Measurements from ENCODE around the gene NUDT13. TPM values are rescaled to one million over a fixed set of nuclear protein-coding genes. Genes with fewer than 3 reads are reported as not detected.
A peak's percentile ranks its signal among the peaks of the same experiment; 100 is the strongest.

Gene NUDT13
- total and polyA plus RNA-seq, 2 of the 8 experiments (the other 6 are each of a cell fraction or from before 2014, with no cell fraction given), result 1.5 to 1.9 TPM

DNA sequence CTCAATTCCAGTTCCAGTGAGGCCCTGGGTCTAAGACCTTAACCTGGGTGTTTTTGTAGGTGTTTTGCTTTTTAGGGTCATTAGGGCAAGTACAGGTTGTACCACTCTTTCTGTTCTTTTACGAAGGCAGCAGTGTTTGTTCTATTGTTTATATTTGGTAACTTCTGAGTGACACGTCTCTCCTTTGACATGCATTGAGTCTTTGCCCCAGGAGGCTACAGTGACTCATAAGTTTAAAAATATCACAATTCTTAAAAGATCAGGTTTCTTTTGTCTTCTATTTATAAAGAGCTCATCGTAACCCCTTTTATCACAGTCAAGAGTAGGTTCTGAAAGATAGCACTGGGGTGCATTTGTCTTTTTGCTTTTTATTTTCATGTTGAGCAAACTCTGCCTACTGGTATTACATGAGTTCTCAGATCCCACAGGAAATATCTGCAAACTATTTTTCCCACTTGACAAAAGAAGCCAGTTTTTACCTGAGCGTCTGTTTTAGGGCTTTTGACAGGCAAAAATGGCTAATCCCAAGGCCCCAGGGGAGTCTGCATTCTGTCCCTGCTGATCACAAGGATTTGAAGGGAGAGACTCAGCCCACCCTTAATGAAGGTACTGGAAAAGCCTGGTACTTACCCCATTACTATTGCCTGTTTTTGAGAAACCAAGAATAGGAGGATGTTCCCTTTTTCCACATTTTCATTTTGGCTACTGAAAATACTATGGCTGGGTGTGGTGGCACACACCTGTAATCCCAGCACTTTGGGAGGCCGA is 7.9 kb downstream of the NUDT13 start:
- 0 out of 7 replicates have a peak, but pooled peaks cover 0 to 3% (median under 1%) of the 10 kb centered on the region in 4 experiments for H3K4me1 ChIP-seq (replicated peaks in 1 of 4; ENCODE audit: control insufficient read depth in 3 of 4, insufficient read depth in 4 of 4, low read length in 3 of 4)
- no peaks in the 10 kb centered on the region for H3K23me2 ChIP-seq (ENCODE audit: low read depth, low read length)
- H3K9me3 ChIP-seq (ENCODE audit: insufficient read depth in 2 of 2, low read depth in 1 of 2, low read length in 1 of 2), result no peaks in the 10 kb centered on the region
- no peak overlapping the region for H2BK12ac ChIP-seq (ENCODE audit: low read depth, low read length)
- no peak overlapping the region for H2BK20ac ChIP-seq (ENCODE audit: low read length)
- H2BK5ac ChIP-seq (ENCODE audit: low read depth, low read length), result no peak overlapping the region
- no peak overlapping the region for H2AFZ ChIP-seq (ENCODE audit: low read length)
- peak overlapping the region; percentile 3 to 39; a peak in 1 of 4 replicates for H3K4me2 ChIP-seq (ENCODE audit: insufficient read depth in 1 of 2, low read depth in 2 of 2, low read length in 2 of 2)
- no peak overlapping the region for H3K9ac ChIP-seq (replicated peaks in 1 of 4; ENCODE audit: extremely low read depth in 1 of 4, low read depth in 3 of 4, low read length in 3 of 4)
- H3K18ac ChIP-seq (ENCODE audit: extremely low read depth, low read length), result no peak overlapping the region
- H3K79me2 ChIP-seq (ENCODE audit: control insufficient read depth in 1 of 2, insufficient read depth in 2 of 2, low read length in 2 of 2), result no peaks in the 10 kb centered on the region
- H2AK5ac ChIP-seq (ENCODE audit: low read depth, low read length), result no peak overlapping the region
- H2BK15ac ChIP-seq (ENCODE audit: low read length), result no peak overlapping the region
- no peaks in the 10 kb centered on the region for H3K36me3 ChIP-seq (ENCODE audit: control insufficient read depth in 2 of 4, insufficient read depth in 4 of 4, low read length in 3 of 4)
- FAIRE-seq, result peak; percentile 45
- H3K14ac ChIP-seq (ENCODE audit: insufficient read length), result no peak overlapping the region
- H4K91ac ChIP-seq (replicated peaks; ENCODE audit: insufficient read length, low read length), result no peak overlapping the region
- CTCF ChIA-PET (ENCODE audit: partially characterized antibody), result interaction anchor here (0.9 kb wide), 1 partner anchor 43 kb away, joined by 3 read pairs; no protein-coding TSS in a partner anchor
- WGBS, 2 experiments (ENCODE audit: extremely low coverage in 1 of 2, insufficient coverage in 1 of 2, insufficient read length in 1 of 2, insufficient replicate concordance in 2 of 2, low coverage in 1 of 2, low lambda C conversion rate in 2 of 2, missing lambda C conversion rate in 1 of 2), result 49% methylated on average over 5 of the region's 5 CpGs; no CpG with 5 or more reads in 1 of the 2 experiments
- H3K23ac ChIP-seq (ENCODE audit: insufficient read length), result no peak overlapping the region
- no peak overlapping the region for H2BK120ac ChIP-seq (replicated peaks; ENCODE audit: low read depth, low read length)
- H3K4ac ChIP-seq (replicated peaks; ENCODE audit: insufficient read length, low read depth, low read length), result no peak overlapping the region
- POLR2A ChIA-PET (ENCODE audit: partially characterized antibody), result interaction anchor here (1.5 kb wide), 1 partner anchor 17 kb away, joined by 3 read pairs; no protein-coding TSS in a partner anchor
- H4K5ac ChIP-seq (ENCODE audit: insufficient read length, low read depth, low read length), result no peak overlapping the region
- H4K8ac ChIP-seq (ENCODE audit: extremely low read depth, insufficient read depth, low read length), result no peak overlapping the region
- H3K79me1 ChIP-seq (ENCODE audit: low read depth, low read length), result no peaks in the 10 kb centered on the region
- H3K56ac ChIP-seq (replicated peaks; ENCODE audit: insufficient read length, low read depth, low read length), result no peak overlapping the region
- no peaks in the 10 kb centered on the region for H4K20me1 ChIP-seq (replicated peaks in 1 of 2; ENCODE audit: control insufficient read depth in 1 of 2, insufficient read depth in 2 of 2, low read length in 2 of 2)
- H3K27ac ChIP-seq (ENCODE audit: low read depth, low read length), result no peak overlapping the region; the same call in 1 of the 2 replicates
- H3K4me3 ChIP-seq (ENCODE audit: extremely low read depth in 1 of 4, insufficient read depth in 2 of 4, low read depth in 3 of 4, low read length in 4 of 4), result peak overlapping the region in 1 of 4 experiments; percentile 1; a peak in 1 of 8 replicates
- no peak for DNase-seq (ENCODE audit: low read depth in 1 of 2, low spot score in 2 of 2)
- no peaks in the 10 kb centered on the region for H3K27me3 ChIP-seq (replicated peaks in 1 of 4; ENCODE audit: control insufficient read depth in 3 of 4, extremely low read depth in 1 of 4, insufficient read depth in 3 of 4, low read length in 3 of 4)
- TF ChIP-seq TCF12 (IDR thresholded peaks at IDR 0.05; ENCODE audit: low read depth, low read length) (no peak), YY1 (IDR thresholded peaks at IDR 0.05; ENCODE audit: low read depth, low read length) (no peak), GABPA (IDR thresholded peaks at IDR 0.05; ENCODE audit: borderline replicate concordance, insufficient read depth, low read length) (no peak), CEBPB (IDR thresholded peaks at IDR 0.05; ENCODE audit: low read depth, low read length) (no peak), CTBP2 (IDR thresholded peaks at IDR 0.05; ENCODE audit: borderline replicate concordance, insufficient read depth, insufficient read length, low read length) (no peak), CHD1 (IDR thresholded peaks at IDR 0.05; ENCODE audit: low read depth, low read length) (no peak), RAD21 (IDR thresholded peaks at IDR 0.05 in 1 of 2, conservative IDR thresholded peaks at IDR 0.05 in 1 of 2; ENCODE audit: low read depth in 2 of 2, low read length in 2 of 2) (no peak), SIRT6 (IDR thresholded peaks at IDR 0.05; ENCODE audit: low read length) (no peak), EP300 (IDR thresholded peaks at IDR 0.05; ENCODE audit: borderline replicate concordance in 1 of 2, low read depth in 2 of 2, low read length in 2 of 2) (no peak), SUZ12 (IDR thresholded peaks at IDR 0.05; ENCODE audit: low read length) (no peak), SP2 (IDR thresholded peaks at IDR 0.05; ENCODE audit: low read length) (no peak), KDM1A (IDR thresholded peaks at IDR 0.05; ENCODE audit: borderline replicate concordance, low read length) (no peak; the same call in 1 of the 2 replicates)
